ENCODE measurements around the gene SCPEP1. TPM values are rescaled to one million over a fixed set of nuclear protein-coding genes. Genes with fewer than 3 reads are reported as not detected.

Gene SCPEP1
- total and polyA plus RNA-seq, 10 of the 15 experiments (the other 5 are each of a cell fraction or from before 2014, with no cell fraction given) = 31.2 to 80.2 (median 40.7) TPM

DNA sequence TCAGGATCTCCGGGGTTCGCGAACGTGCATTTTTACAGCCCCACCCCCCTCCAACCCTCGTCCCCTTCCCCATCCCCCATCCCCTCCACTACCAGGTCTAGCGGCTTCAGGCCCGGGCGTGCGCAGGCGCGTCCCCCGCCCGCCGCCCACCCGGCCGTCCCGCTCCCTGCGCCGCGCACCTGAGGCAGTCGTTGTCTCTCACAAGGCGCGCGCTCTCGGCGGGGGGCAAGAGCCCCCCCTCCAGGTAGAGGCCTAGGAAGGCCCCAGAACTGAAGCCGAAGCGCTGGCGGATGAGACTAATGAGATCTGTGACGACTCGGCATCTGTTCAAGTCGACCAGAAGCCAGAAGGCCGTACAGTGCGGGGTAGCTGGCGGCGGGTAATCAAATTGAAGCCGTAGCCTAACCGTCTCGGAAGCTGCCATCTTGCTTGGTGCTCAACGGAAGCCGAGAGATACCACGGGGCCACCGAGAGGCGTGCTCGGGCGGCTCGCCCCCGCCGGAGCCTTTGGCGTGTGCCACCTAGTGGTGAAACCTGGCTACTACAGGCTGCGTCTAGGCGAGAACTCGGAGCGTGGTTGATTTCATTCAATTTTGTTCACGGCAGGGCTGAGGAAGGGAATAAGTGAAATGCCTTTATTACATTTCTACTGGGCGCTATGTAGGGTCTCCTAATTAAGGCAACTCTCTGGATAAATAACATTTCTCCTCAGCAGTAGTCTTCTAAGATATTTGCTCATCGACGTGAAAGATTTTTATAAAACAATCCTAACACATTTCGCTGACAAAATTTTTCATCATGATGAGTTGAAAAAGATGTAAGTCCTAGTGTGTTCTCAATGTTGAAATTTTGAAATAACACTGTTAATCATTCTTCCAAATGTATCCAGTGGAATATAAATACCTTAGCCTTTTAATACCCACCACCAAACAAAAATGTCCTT, 17.1 kb upstream of the SCPEP1 start, which contains the start of gene COIL:
COIL (minus strand) TSS at position 455 of the 943 bp plus-strand sequence; CDS start at position 424, 31 bp downstream.
- no peaks in the 10 kb centered on the region for H3K27me3 ChIP-seq (replicated peaks in 1 of 2; ENCODE audit: control insufficient read depth in 2 of 2, insufficient read depth in 2 of 2, low read length in 1 of 2)
- no TSS peak for BruUV-seq (replicated peaks)
- ChIA-PET RAD21 (ENCODE audit: unreplicated experiment) (interaction anchor here (0.7 kb wide), 1 partner anchor 136 kb away, joined by 3 read pairs; no protein-coding TSS in a partner anchor), CTCF (interaction anchor here (0.6 to 3.4 kb wide), 12 partner anchors 15 to 154 kb away, joined by 3 to 12 read pairs (median 4); partner anchors contain the start of gene SCPEP1), SMC1A (ENCODE audit: uncharacterized antibody, unreplicated experiment) (interaction anchor here (0.7 to 1.8 kb wide), 4 partner anchors 18 to 47 kb away, joined by 3 to 4 read pairs (median 4); partner anchors contain the start of gene SCPEP1), POLR2A (no interaction called here)
- in situ Hi-C loops (cut with MboI) (no loop called here), intact Hi-C loops (cut with micrococcal nuclease; ENCODE audit: unreplicated experiment) (loop anchor here (5.0 kb wide), 2 partner anchors 46 to 126 kb away; partner anchors contain the start of gene AKAP1)
- FAIRE-seq (peak; percentile 99), ATAC-seq (peak; percentile 99), DNase-seq (ENCODE audit: low read depth, low spot score) (peak; percentile 65)
- no peaks in the 10 kb centered on the region; the same call in 1 of the 2 replicates for H3K4me1 ChIP-seq (ENCODE audit: control insufficient read depth, insufficient read depth, low read length)
- H3K4me2 ChIP-seq (ENCODE audit: control insufficient read depth, insufficient read depth) = peak within 1 kb of the TSS; percentile 43
- peak within 1 kb of the TSS; percentile 77 for H3K27ac ChIP-seq (ENCODE audit: control insufficient read depth, insufficient read depth)
- H4K20me1 ChIP-seq (ENCODE audit: control insufficient read depth, insufficient read depth) = no peaks in the 10 kb centered on the region
- peaks cover 27% of the 10 kb centered on the region for H3K79me2 ChIP-seq (ENCODE audit: control insufficient read depth, insufficient read depth, low read length)
- H3K4me3 ChIP-seq = peak within 1 kb of the TSS; percentile 95
- peak within 1 kb of the TSS; percentile 72 for H3K9ac ChIP-seq (ENCODE audit: control insufficient read depth, insufficient read depth, low read length)
- H3K9me3 ChIP-seq (replicated peaks; ENCODE audit: control insufficient read depth, insufficient read depth, low read length) = no peaks in the 10 kb centered on the region
- H2AFZ ChIP-seq (ENCODE audit: control insufficient read depth, low read depth, low read length) = peak within 1 kb of the TSS; percentile 83
- no peaks in the 10 kb centered on the region for H3K36me3 ChIP-seq (ENCODE audit: control insufficient read depth in 2 of 2, insufficient read depth in 2 of 2, low read length in 1 of 2)
- WGBS (ENCODE audit: insufficient coverage, insufficient replicate concordance, low lambda C conversion rate, missing lambda C conversion rate) = 7% methylated on average over 44 of the region's 59 CpGs
- peak; percentile 29 for TF ChIP-seq SIX5 (IDR thresholded peaks at IDR 0.05; ENCODE audit: low read depth, low read length, severe bottlenecking)
- TF ChIP-seq NBN (IDR thresholded peaks at IDR 0.05) = peak; percentile 90
- TF ChIP-seq MTA2 (IDR thresholded peaks at IDR 0.05; ENCODE audit: low read depth) = no peak
- TF ChIP-seq NFIC (IDR thresholded peaks at IDR 0.05; ENCODE audit: low read depth, low read length) = no peak
- TF ChIP-seq PML (IDR thresholded peaks at IDR 0.05; ENCODE audit: low read length) = peak; percentile 88
- no peak for TF ChIP-seq IRF4 (IDR thresholded peaks at IDR 0.05; ENCODE audit: low read depth, low read length)
- peak; percentile 47 for TF ChIP-seq SP1 (IDR thresholded peaks at IDR 0.05; ENCODE audit: low read depth, low read length)
- TF ChIP-seq ZNF384 (IDR thresholded peaks at IDR 0.05; ENCODE audit: borderline replicate concordance, low read depth, low read length) = no peak
- no peak for TF ChIP-seq SUZ12 (IDR thresholded peaks at IDR 0.05; ENCODE audit: unreplicated experiment)
- peak; percentile 79 to 90 for TF ChIP-seq BHLHE40 (IDR thresholded peaks at IDR 0.05; ENCODE audit: borderline replicate concordance in 1 of 2, low read depth in 2 of 2, low read length in 1 of 2)
- TF ChIP-seq STAT3 (IDR thresholded peaks at IDR 0.05; ENCODE audit: low read depth, low read length) = no peak
- TF ChIP-seq, protein P1, sequence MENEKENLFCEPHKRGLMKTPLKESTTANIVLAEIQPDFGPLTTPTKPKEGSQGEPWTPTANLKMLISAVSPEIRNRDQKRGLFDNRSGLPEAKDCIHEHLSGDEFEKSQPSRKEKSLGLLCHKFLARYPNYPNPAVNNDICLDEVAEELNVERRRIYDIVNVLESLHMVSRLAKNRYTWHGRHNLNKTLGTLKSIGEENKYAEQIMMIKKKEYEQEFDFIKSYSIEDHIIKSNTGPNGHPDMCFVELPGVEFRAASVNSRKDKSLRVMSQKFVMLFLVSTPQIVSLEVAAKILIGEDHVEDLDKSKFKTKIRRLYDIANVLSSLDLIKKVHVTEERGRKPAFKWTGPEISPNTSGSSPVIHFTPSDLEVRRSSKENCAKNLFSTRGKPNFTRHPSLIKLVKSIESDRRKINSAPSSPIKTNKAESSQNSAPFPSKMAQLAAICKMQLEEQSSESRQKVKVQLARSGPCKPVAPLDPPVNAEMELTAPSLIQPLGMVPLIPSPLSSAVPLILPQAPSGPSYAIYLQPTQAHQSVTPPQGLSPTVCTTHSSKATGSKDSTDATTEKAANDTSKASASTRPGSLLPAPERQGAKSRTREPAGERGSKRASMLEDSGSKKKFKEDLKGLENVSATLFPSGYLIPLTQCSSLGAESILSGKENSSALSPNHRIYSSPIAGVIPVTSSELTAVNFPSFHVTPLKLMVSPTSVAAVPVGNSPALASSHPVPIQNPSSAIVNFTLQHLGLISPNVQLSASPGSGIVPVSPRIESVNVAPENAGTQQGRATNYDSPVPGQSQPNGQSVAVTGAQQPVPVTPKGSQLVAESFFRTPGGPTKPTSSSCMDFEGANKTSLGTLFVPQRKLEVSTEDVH (IDR thresholded peaks at IDR 0.05; ENCODE audit: low read depth, partially characterized antibody) = peak; percentile 59
- TF ChIP-seq, protein P2, sequence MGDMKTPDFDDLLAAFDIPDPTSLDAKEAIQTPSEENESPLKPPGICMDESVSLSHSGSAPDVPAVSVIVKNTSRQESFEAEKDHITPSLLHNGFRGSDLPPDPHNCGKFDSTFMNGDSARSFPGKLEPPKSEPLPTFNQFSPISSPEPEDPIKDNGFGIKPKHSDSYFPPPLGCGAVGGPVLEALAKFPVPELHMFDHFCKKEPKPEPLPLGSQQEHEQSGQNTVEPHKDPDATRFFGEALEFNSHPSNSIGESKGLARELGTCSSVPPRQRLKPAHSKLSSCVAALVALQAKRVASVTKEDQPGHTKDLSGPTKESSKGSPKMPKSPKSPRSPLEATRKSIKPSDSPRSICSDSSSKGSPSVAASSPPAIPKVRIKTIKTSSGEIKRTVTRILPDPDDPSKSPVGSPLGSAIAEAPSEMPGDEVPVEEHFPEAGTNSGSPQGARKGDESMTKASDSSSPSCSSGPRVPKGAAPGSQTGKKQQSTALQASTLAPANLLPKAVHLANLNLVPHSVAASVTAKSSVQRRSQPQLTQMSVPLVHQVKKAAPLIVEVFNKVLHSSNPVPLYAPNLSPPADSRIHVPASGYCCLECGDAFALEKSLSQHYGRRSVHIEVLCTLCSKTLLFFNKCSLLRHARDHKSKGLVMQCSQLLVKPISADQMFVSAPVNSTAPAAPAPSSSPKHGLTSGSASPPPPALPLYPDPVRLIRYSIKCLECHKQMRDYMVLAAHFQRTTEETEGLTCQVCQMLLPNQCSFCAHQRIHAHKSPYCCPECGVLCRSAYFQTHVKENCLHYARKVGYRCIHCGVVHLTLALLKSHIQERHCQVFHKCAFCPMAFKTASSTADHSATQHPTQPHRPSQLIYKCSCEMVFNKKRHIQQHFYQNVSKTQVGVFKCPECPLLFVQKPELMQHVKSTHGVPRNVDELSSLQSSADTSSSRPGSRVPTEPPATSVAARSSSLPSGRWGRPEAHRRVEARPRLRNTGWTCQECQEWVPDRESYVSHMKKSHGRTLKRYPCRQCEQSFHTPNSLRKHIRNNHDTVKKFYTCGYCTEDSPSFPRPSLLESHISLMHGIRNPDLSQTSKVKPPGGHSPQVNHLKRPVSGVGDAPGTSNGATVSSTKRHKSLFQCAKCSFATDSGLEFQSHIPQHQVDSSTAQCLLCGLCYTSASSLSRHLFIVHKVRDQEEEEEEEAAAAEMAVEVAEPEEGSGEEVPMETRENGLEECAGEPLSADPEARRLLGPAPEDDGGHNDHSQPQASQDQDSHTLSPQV (IDR thresholded peaks at IDR 0.05) = no peak
- no peak for TF ChIP-seq CBX3 (IDR thresholded peaks at IDR 0.05; ENCODE audit: borderline replicate concordance, low read depth)
- TF ChIP-seq RBBP5 (conservative IDR thresholded peaks at IDR 0.05) = no peak
- TF ChIP-seq YY1 (IDR thresholded peaks at IDR 0.05; ENCODE audit: low read depth, low read length) = peak; percentile 96
- TF ChIP-seq TARDBP (IDR thresholded peaks at IDR 0.05; ENCODE audit: borderline replicate concordance) = 0 out of 2 replicates have a peak, but pooled peaks have one; percentile 62
